Caco-2 (cell line): Measurements from ENCODE around the gene ST8SIA4. TPM values are rescaled to one million over a fixed set of nuclear protein-coding genes. Genes with fewer than 3 reads are reported as not detected.

Experiments used
- BruUV-seq: library from RNA; stranded (reverse); fragments of 400-500 nt; replicated peaks from 2 replicates; lab custom pipeline; 2021; lab: Mats Ljungman, UMichigan
- CTCF ChIA-PET: fragments of 300-600 bp; sonication (Branson Sonifier 250); formaldehyde crosslinking; loops from one replicate; lab custom pipeline; 2022; ENCODE audit warnings: antibody characterized with exemption; lab: Charles Lee
- POLR2A ChIA-PET: fragments of 300-600 bp; sonication (Branson Sonifier 250); formaldehyde crosslinking; loops from one replicate; lab custom pipeline; 2022; ENCODE audit warnings: antibody characterized with exemption; lab: Charles Lee
- DNase-seq, 2 experiments: peaks; one replicate each; pipeline versions ENCODE4 v3.0.0 to v3.0.0-alpha.2; 2020 to 2022
- H3K27me3 ChIP-seq: replicated peaks from 2 replicates; pipeline ENCODE4 v1.6.0; 2011; ENCODE audit warnings: low read length; ENCODE audit not compliant: control insufficient read depth, insufficient read depth
- H3K36me3 ChIP-seq: 2 replicates; pipeline ENCODE4 v1.5.1; 2011; ENCODE audit warnings: low read length; ENCODE audit not compliant: control insufficient read depth, insufficient read depth
- H3K4me1 ChIP-seq: fragments of 250-450 bp; sonication (Bioruptor Pico); 2 replicates; pipeline ENCODE4 v1.5.1; 2020; ENCODE audit warnings: mild to moderate bottlenecking
- H3K4me3 ChIP-seq: 2 replicates; pipeline ENCODE4 v1.5.1; 2011; ENCODE audit warnings: low read depth, mild to moderate bottlenecking, control low read depth, low read length
- H3K9me3 ChIP-seq: fragments of 250-450 bp; sonication (Bioruptor Pico); 2 replicates; pipeline ENCODE4 v1.5.1; 2020; ENCODE audit warnings: mild to moderate bottlenecking, moderate library complexity
- H3K27ac Mint-ChIP-seq: one replicate; pipeline ENCODE4 v1.8.0; 2022; ENCODE audit warnings: mixed read lengths; ENCODE audit not compliant: unreplicated experiment
- H3K27me3 Mint-ChIP-seq: one replicate; pipeline ENCODE4 v1.8.0; 2022; ENCODE audit warnings: mixed read lengths; ENCODE audit not compliant: insufficient read depth, unreplicated experiment
- H3K36me3 Mint-ChIP-seq: one replicate; pipeline ENCODE4 v1.8.0; 2022; ENCODE audit warnings: mild to moderate bottlenecking, mixed read lengths; ENCODE audit not compliant: insufficient read depth, unreplicated experiment
- H3K4me1 Mint-ChIP-seq: one replicate; pipeline ENCODE4 v1.8.0; 2022; ENCODE audit warnings: low read depth, mixed read lengths; ENCODE audit not compliant: unreplicated experiment
- H3K4me3 Mint-ChIP-seq: one replicate; pipeline ENCODE4 v1.8.0; 2022; ENCODE audit warnings: mild to moderate bottlenecking, moderate library complexity, mixed read lengths; ENCODE audit not compliant: unreplicated experiment
- H3K9me3 Mint-ChIP-seq: one replicate; pipeline ENCODE4 v1.8.0; 2022; ENCODE audit warnings: mixed read lengths; ENCODE audit not compliant: unreplicated experiment
- intact Hi-C: fragments of 100-400 bp; cut with micrococcal nuclease; formaldehyde crosslinking; loops from one replicate; pipeline ENCODE4 v1.10.0; 2022; ENCODE audit not compliant: unreplicated experiment
- total RNA-seq: library from RNA; stranded (reverse); gene quantifications from 2 replicates; pipeline ENCODE4 v1.2.3, GENCODE V29; 2022
- TF ChIP-seq, protein P1 (sequence below), 2 experiments: fragments of 200-600 bp in 1 of 2; IDR thresholded peaks; 1 replicate in 1 of 2; 2 replicates in 1 of 2; pipeline versions ENCODE4 v1.5.1 to v1.8.0; 2011 to 2022; ENCODE audit warnings: antibody characterized with exemption in 1 of 2, control low read depth in 1 of 2, inconsistent platforms in 1 of 2, low read depth in 1 of 2, low read length in 1 of 2, mild to moderate bottlenecking in 1 of 2, moderate library complexity in 1 of 2; ENCODE audit not compliant: insufficient read depth in 1 of 2, severe bottlenecking in 1 of 2, unreplicated experiment in 1 of 2

Gene ST8SIA4
- total RNA-seq, 1 experiment from 2014 or later = 0.61 TPM

DNA sequence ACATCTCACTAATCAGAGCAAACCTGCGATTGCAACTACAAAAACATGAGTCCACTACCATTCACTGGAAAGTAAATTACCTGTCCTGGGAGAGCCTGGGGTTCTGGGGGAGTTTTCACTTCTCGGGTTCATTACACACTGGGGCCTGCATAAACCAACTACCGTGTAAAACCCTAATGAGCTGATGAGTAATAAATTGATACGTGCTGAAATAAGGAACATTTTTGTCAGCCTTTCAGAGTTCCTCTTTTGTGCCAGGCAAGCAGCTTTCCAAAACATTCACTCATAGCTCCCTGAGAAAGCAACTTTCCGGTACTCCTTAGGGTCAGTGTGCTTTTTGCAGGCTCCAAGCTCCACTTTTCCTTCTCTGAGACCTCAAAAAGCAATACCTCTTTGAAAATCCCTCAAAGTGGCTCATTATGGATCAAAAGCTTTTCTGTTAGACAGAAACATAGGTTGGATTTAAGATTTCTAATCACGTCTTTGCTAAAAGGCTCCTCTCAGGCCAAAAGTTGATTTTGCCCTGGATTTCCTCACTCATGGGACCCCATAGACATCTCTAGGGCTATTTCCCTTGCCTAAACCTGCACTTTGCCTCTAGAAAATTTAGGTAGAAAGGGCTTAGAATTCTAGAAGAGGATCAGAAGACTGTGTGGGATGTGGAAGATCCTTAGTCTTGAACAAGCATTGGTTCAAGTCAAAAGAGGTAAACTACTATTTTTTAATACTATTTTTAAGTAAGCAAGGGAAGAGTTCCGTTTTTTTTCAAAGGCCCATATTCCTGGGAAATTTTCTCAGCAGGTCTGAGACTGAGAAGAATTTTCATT lies 74.8 kb downstream of the ST8SIA4 start:
- no TSS peak for BruUV-seq
- intact Hi-C loops = loop anchor here (10.0 kb wide), 1 partner anchor 437 kb away; no protein-coding TSS in a partner anchor
- no peaks in the 10 kb centered on the region for H3K36me3 ChIP-seq
- H3K27ac Mint-ChIP-seq = peak overlapping the region; percentile 39
- no peak for DNase-seq
- TF ChIP-seq, protein P1, sequence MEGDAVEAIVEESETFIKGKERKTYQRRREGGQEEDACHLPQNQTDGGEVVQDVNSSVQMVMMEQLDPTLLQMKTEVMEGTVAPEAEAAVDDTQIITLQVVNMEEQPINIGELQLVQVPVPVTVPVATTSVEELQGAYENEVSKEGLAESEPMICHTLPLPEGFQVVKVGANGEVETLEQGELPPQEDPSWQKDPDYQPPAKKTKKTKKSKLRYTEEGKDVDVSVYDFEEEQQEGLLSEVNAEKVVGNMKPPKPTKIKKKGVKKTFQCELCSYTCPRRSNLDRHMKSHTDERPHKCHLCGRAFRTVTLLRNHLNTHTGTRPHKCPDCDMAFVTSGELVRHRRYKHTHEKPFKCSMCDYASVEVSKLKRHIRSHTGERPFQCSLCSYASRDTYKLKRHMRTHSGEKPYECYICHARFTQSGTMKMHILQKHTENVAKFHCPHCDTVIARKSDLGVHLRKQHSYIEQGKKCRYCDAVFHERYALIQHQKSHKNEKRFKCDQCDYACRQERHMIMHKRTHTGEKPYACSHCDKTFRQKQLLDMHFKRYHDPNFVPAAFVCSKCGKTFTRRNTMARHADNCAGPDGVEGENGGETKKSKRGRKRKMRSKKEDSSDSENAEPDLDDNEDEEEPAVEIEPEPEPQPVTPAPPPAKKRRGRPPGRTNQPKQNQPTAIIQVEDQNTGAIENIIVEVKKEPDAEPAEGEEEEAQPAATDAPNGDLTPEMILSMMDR (IDR thresholded peaks at IDR 0.05; ENCODE audit: insufficient read depth in 1 of 2, low read depth in 1 of 2, low read length in 1 of 2, severe bottlenecking in 1 of 2, unreplicated experiment in 1 of 2) = no peak
- H3K4me1 Mint-ChIP-seq = no peaks in the 10 kb centered on the region
- no peaks in the 10 kb centered on the region for H3K9me3 Mint-ChIP-seq
- CTCF ChIA-PET = no interaction called here
- H3K4me1 ChIP-seq = peaks cover 17% of the 10 kb centered on the region
- H3K27me3 Mint-ChIP-seq = no peaks in the 10 kb centered on the region
- H3K36me3 Mint-ChIP-seq = no peaks in the 10 kb centered on the region
- POLR2A ChIA-PET = no interaction called here
- no peak overlapping the region for H3K4me3 Mint-ChIP-seq
- no peaks in the 10 kb centered on the region; the same call in 1 of the 2 replicates for H3K9me3 ChIP-seq
- H3K4me3 ChIP-seq = no peak overlapping the region
- no peaks in the 10 kb centered on the region for H3K27me3 ChIP-seq

- no peak overlapping the region for H3K4me3 Mint-ChIP-seq
- no peak overlapping the region for H3K27ac Mint-ChIP-seq
- H3K9me3 Mint-ChIP-seq = no peaks in the 10 kb centered on the region
- ChIA-PET CTCF (no interaction called here), POLR2A (no interaction called here)
- H3K27me3 ChIP-seq = no peaks in the 10 kb centered on the region
- intact Hi-C loops = loop anchor here (10.0 kb wide), 1 partner anchor 437 kb away; no protein-coding TSS in a partner anchor
- H3K36me3 ChIP-seq = no peaks in the 10 kb centered on the region
- H3K36me3 Mint-ChIP-seq = peaks cover 6% of the 10 kb centered on the region
- H3K9me3 ChIP-seq = no peaks in the 10 kb centered on the region; the same call in 1 of the 2 replicates
- TF ChIP-seq, protein P1 (IDR thresholded peaks at IDR 0.05; ENCODE audit: insufficient read depth in 1 of 2, low read depth in 1 of 2, low read length in 1 of 2, severe bottlenecking in 1 of 2, unreplicated experiment in 1 of 2) = no peak
- no peaks in the 10 kb centered on the region for H3K4me1 Mint-ChIP-seq
- no peak overlapping the region for H3K4me3 ChIP-seq
- DNase-seq = peak; percentile 25 to 36
- peaks cover 23% of the 10 kb centered on the region for H3K4me1 ChIP-seq
- no TSS peak for BruUV-seq
- H3K27me3 Mint-ChIP-seq = no peaks in the 10 kb centered on the region
Observed at GRCh38 chr5:100827481-100827889, 75.6 kb downstream of the ST8SIA4 start.

DNA sequence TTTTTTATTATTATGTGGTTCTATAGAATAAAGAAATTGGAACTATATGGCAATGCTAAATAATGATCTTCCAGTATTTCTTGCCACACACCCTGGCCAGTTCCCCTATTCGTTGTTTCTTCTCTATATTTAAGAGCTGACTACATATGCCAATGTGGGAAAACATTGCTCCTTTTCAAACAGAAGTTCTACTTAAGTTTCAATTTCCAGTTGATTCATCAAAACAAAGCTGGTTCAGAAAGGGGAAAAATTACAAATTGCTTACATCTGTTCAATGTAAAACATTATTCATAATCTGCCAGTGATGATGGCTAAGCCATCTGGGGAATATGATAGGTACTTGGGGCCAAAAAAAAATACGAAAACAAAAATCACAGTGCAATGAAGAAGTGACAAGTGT lies 76.9 kb downstream of the ST8SIA4 start:
- Histone ChIP-seq H3K9me3 (no peaks in the 10 kb centered on the region; the same call in 1 of the 2 replicates), H3K27me3 (no peaks in the 10 kb centered on the region), H3K36me3 (no peaks in the 10 kb centered on the region), H3K4me3 (no peak overlapping the region), H3K4me1 (peaks cover 34% of the 10 kb centered on the region)
- POLR2A ChIA-PET = no interaction called here
- no TSS peak for BruUV-seq
- intact Hi-C loops = loop anchor here (10.0 kb wide), 1 partner anchor 439 kb away; no protein-coding TSS in a partner anchor
- TF ChIP-seq, protein P1 (IDR thresholded peaks at IDR 0.05; ENCODE audit: insufficient read depth in 1 of 2, low read depth in 1 of 2, low read length in 1 of 2, severe bottlenecking in 1 of 2, unreplicated experiment in 1 of 2) = no peak
- peaks cover 7% of the 10 kb centered on the region for H3K4me1 Mint-ChIP-seq
- H3K4me3 Mint-ChIP-seq = no peak overlapping the region
- DNase-seq = no peak
- H3K9me3 Mint-ChIP-seq = no peaks in the 10 kb centered on the region
- peaks cover 6% of the 10 kb centered on the region for H3K36me3 Mint-ChIP-seq
- H3K27ac Mint-ChIP-seq = no peak overlapping the region
- H3K27me3 Mint-ChIP-seq = no peaks in the 10 kb centered on the region
- CTCF ChIA-PET = no interaction called here
